ENCODE data around the gene TNKS1BP1. TPM values are rescaled to one million over a fixed set of nuclear protein-coding genes. Genes with fewer than 3 reads are reported as not detected.

Gene TNKS1BP1
- total RNA-seq, 1 donor from 2014 or later, result 147 TPM

DNA sequence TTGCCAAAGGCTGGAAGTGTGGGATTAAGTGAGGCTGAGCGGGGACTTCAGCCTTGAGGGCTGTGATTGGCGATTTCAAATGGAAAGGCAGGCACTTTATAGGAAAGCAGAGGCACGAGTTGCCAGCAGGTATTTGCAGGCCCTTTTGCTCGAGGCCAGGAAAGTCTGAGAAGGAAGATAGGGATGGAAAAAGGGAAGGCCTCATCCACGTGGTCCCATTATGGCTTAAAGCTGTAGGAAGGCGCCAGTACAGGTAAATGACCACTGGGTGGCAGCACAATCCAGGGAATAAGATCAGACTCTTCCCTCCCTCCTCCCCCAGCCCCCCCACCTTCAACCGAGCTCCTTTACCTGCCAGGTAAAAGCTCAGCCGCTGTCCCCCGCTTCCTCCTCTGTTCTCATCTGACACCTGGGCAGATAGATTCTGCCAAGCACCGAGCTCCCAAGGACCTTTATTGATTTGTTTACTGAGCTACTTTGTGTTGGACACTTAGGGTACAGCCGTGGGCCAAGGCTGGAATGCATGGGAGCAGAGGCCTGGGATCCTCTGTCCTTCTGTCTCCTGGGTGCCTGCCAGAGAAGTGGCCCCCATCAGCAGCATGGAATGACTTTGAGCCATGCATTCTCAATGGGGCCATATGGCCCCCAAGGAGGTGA is 20.9 kb upstream of the TNKS1BP1 start:
- peak; percentile 76 for DNase-seq

DNA sequence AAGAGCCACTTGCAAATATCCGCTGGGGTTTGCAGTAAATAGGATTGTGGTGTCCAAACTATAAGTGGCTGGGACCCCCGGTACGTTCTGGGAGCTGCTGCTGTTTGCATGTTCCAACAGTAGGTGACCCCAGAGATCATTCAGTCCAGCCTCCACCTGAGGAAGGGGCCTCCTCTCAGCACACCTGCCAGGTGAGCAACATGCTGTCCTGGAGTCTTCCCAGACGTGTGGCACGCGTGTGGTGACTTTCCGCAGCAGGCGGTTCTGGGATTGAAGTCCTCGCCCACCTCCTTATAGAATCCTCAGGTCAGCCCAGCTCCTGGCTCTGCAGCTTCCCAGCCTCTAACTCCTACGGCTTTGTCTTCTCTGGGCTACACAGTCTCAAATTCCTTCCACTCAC is 20.1 kb upstream of the TNKS1BP1 start:
- no peaks in the 10 kb centered on the region for H3K27me3 ChIP-seq (ENCODE audit: low read depth)
- H3K36me3 ChIP-seq, result no peaks in the 10 kb centered on the region
- H3K4me3 ChIP-seq, result no peak overlapping the region
- TF ChIP-seq, protein P1, sequence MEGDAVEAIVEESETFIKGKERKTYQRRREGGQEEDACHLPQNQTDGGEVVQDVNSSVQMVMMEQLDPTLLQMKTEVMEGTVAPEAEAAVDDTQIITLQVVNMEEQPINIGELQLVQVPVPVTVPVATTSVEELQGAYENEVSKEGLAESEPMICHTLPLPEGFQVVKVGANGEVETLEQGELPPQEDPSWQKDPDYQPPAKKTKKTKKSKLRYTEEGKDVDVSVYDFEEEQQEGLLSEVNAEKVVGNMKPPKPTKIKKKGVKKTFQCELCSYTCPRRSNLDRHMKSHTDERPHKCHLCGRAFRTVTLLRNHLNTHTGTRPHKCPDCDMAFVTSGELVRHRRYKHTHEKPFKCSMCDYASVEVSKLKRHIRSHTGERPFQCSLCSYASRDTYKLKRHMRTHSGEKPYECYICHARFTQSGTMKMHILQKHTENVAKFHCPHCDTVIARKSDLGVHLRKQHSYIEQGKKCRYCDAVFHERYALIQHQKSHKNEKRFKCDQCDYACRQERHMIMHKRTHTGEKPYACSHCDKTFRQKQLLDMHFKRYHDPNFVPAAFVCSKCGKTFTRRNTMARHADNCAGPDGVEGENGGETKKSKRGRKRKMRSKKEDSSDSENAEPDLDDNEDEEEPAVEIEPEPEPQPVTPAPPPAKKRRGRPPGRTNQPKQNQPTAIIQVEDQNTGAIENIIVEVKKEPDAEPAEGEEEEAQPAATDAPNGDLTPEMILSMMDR (IDR thresholded peaks at IDR 0.05), result no peak
- ATAC-seq (no peak), DNase-seq (no peak)
- H3K9me3 ChIP-seq, result no peaks in the 10 kb centered on the region
- H3K27ac ChIP-seq, result no peak overlapping the region
- H3K4me1 ChIP-seq, result peaks cover 5% of the 10 kb centered on the region
- intact Hi-C loops (cut with DNase I), result no loop called here

More for the DNA sequence above, 20.9 kb upstream of the TNKS1BP1 start:
- H3K27me3 ChIP-seq (ENCODE audit: low read depth), result no peaks in the 10 kb centered on the region
- peaks cover 9% of the 10 kb centered on the region for H3K4me1 ChIP-seq
- intact Hi-C loops (cut with DNase I), result no loop called here
- no peaks in the 10 kb centered on the region for H3K9me3 ChIP-seq
- H3K27ac ChIP-seq, result no peak overlapping the region
- TF ChIP-seq, protein P1 (IDR thresholded peaks at IDR 0.05), result peak; percentile 86
- peak; percentile 84 to 85 for ATAC-seq
- H3K36me3 ChIP-seq, result no peaks in the 10 kb centered on the region
- no peak overlapping the region for H3K4me3 ChIP-seq

DNA sequence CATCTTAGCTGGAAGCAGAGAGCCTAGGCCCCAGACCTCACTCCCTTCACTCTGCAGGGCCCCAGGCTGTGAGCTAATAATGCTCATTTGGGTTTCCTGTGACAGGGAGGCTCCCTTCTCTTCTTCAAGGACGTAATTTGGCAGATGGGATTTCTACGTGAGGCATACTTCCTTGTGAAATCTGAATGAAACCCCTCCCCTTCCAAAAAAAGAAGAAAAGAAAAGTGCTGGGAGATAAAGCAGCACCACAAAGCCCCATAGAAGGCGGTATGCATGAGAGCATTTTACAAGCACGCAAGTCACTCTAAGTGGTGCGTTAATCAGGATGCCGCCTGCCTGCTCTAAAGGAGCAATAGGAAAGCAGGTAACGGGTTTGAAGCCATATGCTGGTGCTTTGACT is 19.1 kb upstream of the TNKS1BP1 start:
- H3K4me1 ChIP-seq, result no peaks in the 10 kb centered on the region
- H3K36me3 ChIP-seq, result no peaks in the 10 kb centered on the region
- H3K27me3 ChIP-seq (ENCODE audit: low read depth), result no peaks in the 10 kb centered on the region
- no peak overlapping the region for H3K27ac ChIP-seq
- H3K4me3 ChIP-seq, result no peak overlapping the region
- no peaks in the 10 kb centered on the region for H3K9me3 ChIP-seq
- TF ChIP-seq, protein P1 (IDR thresholded peaks at IDR 0.05), result no peak
- no peak for DNase-seq
- no peak for ATAC-seq
- intact Hi-C loops (cut with DNase I), result no loop called here

DNA sequence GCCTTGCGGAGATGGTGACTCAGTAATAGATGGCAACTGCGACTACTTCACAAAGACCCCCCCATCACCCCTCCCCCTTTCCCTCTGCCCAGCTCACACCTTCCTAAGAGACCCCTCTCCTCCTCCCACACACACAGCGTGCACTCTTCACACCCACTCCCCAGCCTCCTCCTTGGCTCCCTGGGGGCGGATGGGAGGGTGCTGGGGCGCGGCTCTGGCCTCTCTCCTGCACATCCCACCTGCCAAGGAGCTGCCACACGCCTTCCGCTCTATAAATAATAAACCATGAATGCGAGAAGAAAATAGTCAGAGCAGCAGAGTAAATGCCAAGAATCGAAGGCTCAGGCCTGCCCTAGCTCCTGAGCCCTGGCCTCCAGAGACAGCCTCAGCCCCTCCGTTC is 17.9 kb upstream of the TNKS1BP1 start:
- DNase-seq, result no peak
- intact Hi-C loops (cut with DNase I), result no loop called here
- Histone ChIP-seq H3K27me3 (ENCODE audit: low read depth) (no peaks in the 10 kb centered on the region), H3K4me1 (no peaks in the 10 kb centered on the region), H3K27ac (no peak overlapping the region), H3K36me3 (no peaks in the 10 kb centered on the region), H3K4me3 (no peak overlapping the region), H3K9me3 (no peaks in the 10 kb centered on the region)
- no peak for ATAC-seq
- TF ChIP-seq, protein P1 (IDR thresholded peaks at IDR 0.05), result no peak

DNA sequence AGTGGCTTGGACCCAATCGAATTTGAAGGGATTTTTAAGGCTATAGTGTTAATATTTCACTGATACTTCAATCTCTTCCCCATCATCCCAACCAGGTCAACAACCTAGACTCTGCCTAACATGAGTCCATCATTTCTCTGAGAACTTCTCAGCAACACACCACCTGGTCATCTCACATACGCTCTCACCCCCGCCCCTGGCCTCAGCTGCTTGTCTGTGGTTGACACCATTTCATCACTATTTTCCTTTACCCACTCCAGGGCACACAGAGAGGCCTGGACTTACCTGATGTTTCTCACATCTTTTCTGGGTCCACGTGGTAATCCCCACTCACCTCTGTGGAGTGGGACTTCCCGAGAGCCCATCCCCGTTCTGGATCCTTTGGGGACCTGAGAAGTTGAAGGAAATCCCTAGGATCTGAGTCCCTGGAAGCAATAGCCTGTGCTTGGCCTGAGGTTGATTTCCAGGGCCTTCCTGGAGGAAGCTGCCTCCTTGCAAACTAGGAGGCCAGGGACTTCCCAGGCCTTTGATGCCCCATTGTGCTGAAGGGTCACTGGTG is 16.6 kb upstream of the TNKS1BP1 start:
- intact Hi-C loops (cut with DNase I), result no loop called here
- ATAC-seq (no peak), DNase-seq (no peak)
- Histone ChIP-seq H3K4me1 (peaks cover 3% of the 10 kb centered on the region), H3K27ac (no peak overlapping the region), H3K27me3 (ENCODE audit: low read depth) (no peaks in the 10 kb centered on the region), H3K4me3 (no peak overlapping the region), H3K36me3 (no peaks in the 10 kb centered on the region), H3K9me3 (no peaks in the 10 kb centered on the region)
- TF ChIP-seq, protein P1 (IDR thresholded peaks at IDR 0.05), result no peak
